Measurements from ENCODE around the gene PRKG1. TPM values are rescaled to one million over a fixed set of nuclear protein-coding genes. Genes with fewer than 3 reads are reported as not detected.

Gene PRKG1
- total and polyA plus RNA-seq, 8 donors: 1.2 to 9.6 (median 2.9) TPM

DNA sequence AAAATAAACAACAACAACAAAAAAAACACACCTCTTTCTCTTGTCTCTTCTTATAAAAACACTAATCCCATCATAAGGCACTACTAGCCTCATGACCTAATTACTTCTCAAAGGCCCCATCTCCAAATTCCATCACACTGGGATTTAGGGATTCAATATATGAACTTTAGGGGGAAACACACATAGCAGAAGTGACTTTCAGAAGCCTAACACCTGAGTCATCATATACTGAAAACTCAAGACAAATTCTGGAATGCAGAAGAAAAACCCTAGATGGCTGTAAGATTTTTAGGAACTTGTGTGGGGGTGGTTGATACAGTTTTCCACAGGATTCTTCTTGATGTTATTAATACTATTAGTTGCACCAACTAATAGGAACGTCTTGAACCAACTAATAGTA lies 658.8 kb downstream of the PRKG1 start:
- H3K36me3 ChIP-seq: no peaks in the 10 kb centered on the region
- TF ChIP-seq, protein P1, sequence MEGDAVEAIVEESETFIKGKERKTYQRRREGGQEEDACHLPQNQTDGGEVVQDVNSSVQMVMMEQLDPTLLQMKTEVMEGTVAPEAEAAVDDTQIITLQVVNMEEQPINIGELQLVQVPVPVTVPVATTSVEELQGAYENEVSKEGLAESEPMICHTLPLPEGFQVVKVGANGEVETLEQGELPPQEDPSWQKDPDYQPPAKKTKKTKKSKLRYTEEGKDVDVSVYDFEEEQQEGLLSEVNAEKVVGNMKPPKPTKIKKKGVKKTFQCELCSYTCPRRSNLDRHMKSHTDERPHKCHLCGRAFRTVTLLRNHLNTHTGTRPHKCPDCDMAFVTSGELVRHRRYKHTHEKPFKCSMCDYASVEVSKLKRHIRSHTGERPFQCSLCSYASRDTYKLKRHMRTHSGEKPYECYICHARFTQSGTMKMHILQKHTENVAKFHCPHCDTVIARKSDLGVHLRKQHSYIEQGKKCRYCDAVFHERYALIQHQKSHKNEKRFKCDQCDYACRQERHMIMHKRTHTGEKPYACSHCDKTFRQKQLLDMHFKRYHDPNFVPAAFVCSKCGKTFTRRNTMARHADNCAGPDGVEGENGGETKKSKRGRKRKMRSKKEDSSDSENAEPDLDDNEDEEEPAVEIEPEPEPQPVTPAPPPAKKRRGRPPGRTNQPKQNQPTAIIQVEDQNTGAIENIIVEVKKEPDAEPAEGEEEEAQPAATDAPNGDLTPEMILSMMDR (IDR thresholded peaks at IDR 0.05): no peak
- no peak for DNase-seq
- H3K27me3 ChIP-seq: no peaks in the 10 kb centered on the region
- FAIRE-seq: no peak
- no peak overlapping the region for H3K27ac ChIP-seq
- H3K4me3 ChIP-seq: no peak overlapping the region
- 69 to 72% methylated on average over 1 of the region's 1 CpG for WGBS, 2 donors
- intact Hi-C loops (cut with DNase I): no loop called here
- ATAC-seq: no peak
- no peaks in the 10 kb centered on the region for H3K9me3 ChIP-seq
- no peaks in the 10 kb centered on the region for H3K4me1 ChIP-seq

DNA sequence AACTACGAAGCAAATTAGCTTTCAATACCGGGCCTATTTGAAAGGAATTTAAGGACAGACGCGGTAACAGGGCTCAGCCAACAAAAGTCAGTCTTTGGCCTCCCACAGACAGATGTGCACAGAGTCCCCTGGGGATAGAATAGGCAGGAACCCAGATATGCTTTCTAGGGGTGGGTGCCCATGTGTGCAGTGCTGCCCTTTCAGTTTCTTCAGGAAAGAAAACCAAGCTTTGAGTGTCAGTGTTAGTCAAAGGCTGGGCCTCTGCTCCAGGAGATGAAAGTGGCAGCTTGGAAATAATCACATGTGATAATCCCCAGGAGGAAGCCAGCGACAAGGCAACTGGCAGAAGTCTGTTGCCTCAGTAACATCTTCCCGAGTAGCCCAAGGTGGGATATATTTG lies 668.9 kb downstream of the PRKG1 start:
- H3K9me3 ChIP-seq: no peaks in the 10 kb centered on the region
- no peaks in the 10 kb centered on the region for H3K36me3 ChIP-seq
- ATAC-seq: no peak
- no peak overlapping the region for H3K4me3 ChIP-seq
- 76 to 82% methylated on average over 6 of the region's 6 CpGs for WGBS, 2 donors
- no peaks in the 10 kb centered on the region for H3K4me1 ChIP-seq
- FAIRE-seq: no peak
- intact Hi-C loops (cut with DNase I): no loop called here
- no peak for DNase-seq
- no peaks in the 10 kb centered on the region for H3K27me3 ChIP-seq
- TF ChIP-seq, protein P1 (IDR thresholded peaks at IDR 0.05): no peak
- H3K27ac ChIP-seq: no peak overlapping the region

DNA sequence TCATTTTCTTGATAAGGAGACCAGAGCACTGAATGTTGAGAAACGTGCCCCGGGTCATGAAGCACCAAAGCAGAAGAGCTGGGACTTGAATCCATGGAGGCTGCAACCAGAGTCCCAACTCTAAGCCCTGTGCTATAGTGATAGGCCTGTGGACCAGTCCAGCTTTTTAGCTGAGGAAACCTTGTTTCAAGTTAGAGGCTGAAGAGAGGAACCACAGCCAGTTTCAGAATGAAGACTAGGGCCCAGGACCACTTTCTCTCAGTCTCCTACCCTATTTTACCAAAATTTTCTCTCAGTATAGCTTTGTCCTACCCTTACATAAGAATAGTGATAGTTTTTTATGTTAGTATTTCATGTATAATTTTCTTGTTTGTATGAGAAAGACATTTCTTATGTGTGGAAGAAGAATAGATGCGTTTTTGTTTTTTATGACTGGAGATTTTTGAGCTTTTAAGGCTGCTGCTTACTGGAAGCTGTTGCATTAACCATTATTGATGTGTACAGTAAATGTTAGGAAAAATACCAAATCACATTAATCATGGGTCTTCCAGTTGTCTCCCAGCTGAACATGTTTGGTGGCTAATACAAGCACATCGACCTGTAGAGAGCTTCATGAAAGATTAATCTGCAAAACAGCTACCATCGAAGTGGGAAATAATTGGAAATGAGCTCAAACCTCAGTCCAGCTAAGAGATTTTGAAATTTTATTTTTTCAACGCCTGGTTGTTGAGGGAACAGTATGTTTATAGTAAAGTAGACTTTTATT lies 670.1 kb downstream of the PRKG1 start:
- DNase-seq (no peak), ATAC-seq (no peak), FAIRE-seq (no peak)
- H3K27me3 ChIP-seq: no peaks in the 10 kb centered on the region
- H3K27ac ChIP-seq: no peak overlapping the region
- 78 to 82% methylated on average over 6 of the region's 6 CpGs for WGBS, 2 donors
- H3K36me3 ChIP-seq: no peaks in the 10 kb centered on the region
- no peaks in the 10 kb centered on the region for H3K4me1 ChIP-seq
- H3K4me3 ChIP-seq: no peak overlapping the region
- intact Hi-C loops (cut with DNase I): no loop called here
- H3K9me3 ChIP-seq: no peaks in the 10 kb centered on the region
- TF ChIP-seq, protein P1 (IDR thresholded peaks at IDR 0.05): no peak

DNA sequence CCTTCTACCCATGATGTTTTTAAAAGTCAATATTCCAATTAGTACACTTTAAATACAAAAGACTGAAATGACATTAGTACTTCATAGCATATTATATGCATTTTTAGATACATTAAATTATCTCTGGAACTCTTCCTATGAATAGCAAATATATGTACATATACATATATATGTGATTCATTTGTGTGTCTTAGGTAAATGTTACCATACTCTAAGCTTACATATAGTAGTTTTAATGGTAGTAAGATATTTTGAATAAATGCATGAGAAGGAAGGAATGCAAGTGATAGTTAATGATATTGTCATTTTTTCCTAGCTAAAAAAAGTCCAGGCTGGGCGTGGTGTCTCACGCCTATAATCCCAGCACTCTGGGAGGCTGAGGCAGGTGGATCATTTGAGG lies 671.1 kb downstream of the PRKG1 start:
- Histone ChIP-seq H3K4me1 (no peaks in the 10 kb centered on the region), H3K27ac (no peak overlapping the region), H3K27me3 (no peaks in the 10 kb centered on the region), H3K36me3 (no peaks in the 10 kb centered on the region), H3K4me3 (no peak overlapping the region), H3K9me3 (no peaks in the 10 kb centered on the region)
- intact Hi-C loops (cut with DNase I): no loop called here
- 96 to 98% methylated on average over 2 of the region's 2 CpGs for WGBS, 2 donors
- ATAC-seq: no peak
- TF ChIP-seq, protein P1 (IDR thresholded peaks at IDR 0.05): no peak
- DNase-seq: no peak
- FAIRE-seq: no peak

DNA sequence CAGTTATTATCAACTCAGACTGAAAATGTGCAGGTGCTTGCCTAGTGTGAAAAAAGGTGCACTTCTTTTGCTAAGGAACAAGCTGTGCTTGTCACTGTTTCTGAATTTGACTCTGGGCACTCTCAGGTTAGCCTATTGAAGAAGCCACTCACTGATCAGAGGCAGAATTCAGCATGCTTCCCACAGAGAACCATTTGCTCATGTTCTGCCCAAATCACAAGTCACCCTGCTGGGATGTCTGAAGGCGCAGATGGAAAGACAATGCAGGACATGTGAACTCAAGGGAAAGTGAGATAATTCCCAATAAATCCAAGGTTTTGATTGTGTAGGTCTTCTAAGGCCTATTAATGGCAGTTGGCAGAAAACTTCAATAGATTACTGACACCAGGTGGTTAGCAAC lies 672.9 kb downstream of the PRKG1 start:
- no peak for FAIRE-seq
- intact Hi-C loops (cut with DNase I): no loop called here
- Histone ChIP-seq H3K4me1 (no peaks in the 10 kb centered on the region), H3K9me3 (no peaks in the 10 kb centered on the region), H3K27ac (no peak overlapping the region), H3K4me3 (no peak overlapping the region), H3K27me3 (no peaks in the 10 kb centered on the region), H3K36me3 (no peaks in the 10 kb centered on the region)
- TF ChIP-seq, protein P1 (IDR thresholded peaks at IDR 0.05): no peak
- 97% methylated on average over 1 of the region's 1 CpG for WGBS, 2 donors
- DNase-seq: no peak
- no peak for ATAC-seq
